Right renal cortex interstitium (tissue), 3 donors: Measurements from ENCODE around the gene ATG9B. TPM values are rescaled to one million over a fixed set of nuclear protein-coding genes. Genes with fewer than 3 reads are reported as not detected.

Experiments used
- DNase-seq, 3 donors: peaks; one replicate each; pipeline ENCODE4 v3.0.0-alpha.2; 2013; ENCODE audit warnings: low read depth in 3 of 3, low spot score in 2 of 3
- polyA plus RNA-seq, 3 donors: library from polyadenylated mRNA; unstranded; fragments of 120-200 nt; gene quantifications; one replicate each; pipeline ENCODE4 v1.2.1, GENCODE V29; 2013; ENCODE audit not compliant: insufficient read length in 3 of 3

ATG9B gene
- polyA plus RNA-seq, 3 donors, result 0.99 to 2.3 (median 2.2) TPM

DNA sequence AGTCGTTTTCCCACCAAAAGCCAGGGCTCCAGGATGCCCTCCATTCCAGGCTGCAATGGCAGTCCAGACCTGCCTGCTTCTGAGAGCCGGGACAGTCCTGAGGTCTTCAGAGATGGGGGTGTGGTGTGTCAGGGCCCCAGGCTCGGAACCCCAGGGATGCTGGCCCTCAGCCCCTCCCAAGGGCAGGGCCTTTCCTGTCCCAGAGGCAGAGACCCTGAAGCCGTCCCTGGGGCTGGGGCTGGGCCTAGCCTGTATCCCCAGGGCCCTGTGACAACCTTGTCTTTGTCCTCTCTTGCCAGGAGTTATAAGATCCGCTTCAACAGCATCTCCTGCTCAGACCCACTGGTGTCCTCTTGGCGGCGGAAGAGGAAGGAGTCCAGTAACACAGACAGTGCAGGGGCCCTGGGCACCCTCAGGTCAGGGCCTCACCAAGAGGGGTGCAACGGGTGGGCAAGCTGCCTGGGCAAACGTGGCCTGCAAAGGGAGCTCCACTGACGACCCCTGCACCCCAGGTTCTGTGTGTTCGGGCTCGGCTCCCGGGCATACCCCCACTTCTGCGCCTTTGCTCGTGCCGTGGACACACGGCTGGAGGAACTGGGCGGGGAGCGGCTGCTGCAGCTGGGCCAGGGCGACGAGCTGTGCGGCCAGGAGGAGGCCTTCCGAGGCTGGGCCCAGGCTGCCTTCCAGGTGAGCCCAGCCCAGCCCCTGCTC lies 17.5 kb downstream of the ATG9B start:
- DNase-seq, result no peak

- DNase-seq, result no peak
Measured at GRCh38 chr7:151005566-151005965, 18.7 kb downstream of the ATG9B start.

GRCh38 chr7:151003572-151003971 lies 20.7 kb downstream of the ATG9B start:
- no peak for DNase-seq

DNA sequence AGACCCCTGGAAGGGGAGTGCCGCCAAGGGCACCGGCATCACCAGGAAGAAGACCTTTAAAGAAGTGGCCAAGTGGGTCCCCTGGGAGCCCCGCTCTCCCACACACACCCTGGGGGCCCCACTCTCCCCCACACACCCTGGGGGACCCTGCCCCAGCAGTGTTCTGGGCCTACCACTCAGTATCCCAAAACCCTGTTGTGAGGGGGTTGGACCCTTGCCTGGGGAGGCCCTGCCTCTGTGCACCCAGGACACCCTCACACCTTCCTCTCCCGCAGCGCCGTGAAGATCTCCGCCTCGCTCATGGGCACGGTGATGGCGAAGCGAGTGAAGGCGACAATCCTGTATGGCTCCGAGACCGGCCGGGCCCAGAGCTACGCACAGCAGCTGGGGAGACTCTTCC lies 22.7 kb downstream of the ATG9B start:
- DNase-seq, result no peak

DNA sequence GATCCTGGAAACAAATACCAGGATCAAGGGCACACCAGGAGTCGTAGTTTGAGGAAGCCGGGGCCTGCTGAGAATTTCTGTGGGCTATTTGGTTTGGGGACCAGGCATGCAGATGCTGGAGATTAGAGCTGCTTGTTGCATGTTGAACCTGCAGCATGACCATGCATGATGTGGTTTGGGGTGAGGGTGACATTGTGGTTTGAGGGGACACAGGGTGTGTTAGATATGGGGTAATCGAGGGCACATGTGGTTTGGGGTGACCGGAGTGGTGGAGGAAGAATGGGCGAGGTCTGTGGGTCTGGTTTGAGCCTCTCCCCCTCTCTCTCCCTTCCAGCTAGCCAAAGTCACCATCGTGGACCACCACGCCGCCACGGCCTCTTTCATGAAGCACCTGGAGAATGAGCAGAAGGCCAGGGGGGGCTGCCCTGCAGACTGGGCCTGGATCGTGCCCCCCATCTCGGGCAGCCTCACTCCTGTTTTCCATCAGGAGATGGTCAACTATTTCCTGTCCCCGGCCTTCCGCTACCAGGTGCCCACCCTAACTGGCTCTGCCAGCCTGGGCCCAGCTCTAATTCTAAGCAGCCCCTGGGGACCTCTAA lies 23.3 kb downstream of the ATG9B start:
- DNase-seq, result no peak

- no peak for DNase-seq
Measured at GRCh38 chr7:150999497-151000230, 24.6 kb downstream of the ATG9B start.

DNA sequence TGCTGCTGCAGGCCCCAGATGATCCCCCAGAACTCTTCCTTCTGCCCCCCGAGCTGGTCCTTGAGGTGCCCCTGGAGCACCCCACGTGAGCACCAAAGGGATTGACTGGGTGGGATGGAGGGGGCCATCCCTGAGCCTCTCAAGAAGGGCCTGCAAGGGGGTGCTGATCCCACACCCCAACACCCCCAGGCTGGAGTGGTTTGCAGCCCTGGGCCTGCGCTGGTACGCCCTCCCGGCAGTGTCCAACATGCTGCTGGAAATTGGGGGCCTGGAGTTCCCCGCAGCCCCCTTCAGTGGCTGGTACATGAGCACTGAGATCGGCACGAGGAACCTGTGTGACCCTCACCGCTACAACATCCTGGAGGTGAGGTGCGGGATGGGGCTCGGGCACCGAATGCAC lies 25.3 kb downstream of the ATG9B start:
- no peak for DNase-seq

- DNase-seq, result no peak
Measured at GRCh38 chr7:150998341-150998740, 26.0 kb downstream of the ATG9B start.

GRCh38 chr7:150997817-150998216 lies 26.5 kb downstream of the ATG9B start:
- DNase-seq, result no peak

DNA sequence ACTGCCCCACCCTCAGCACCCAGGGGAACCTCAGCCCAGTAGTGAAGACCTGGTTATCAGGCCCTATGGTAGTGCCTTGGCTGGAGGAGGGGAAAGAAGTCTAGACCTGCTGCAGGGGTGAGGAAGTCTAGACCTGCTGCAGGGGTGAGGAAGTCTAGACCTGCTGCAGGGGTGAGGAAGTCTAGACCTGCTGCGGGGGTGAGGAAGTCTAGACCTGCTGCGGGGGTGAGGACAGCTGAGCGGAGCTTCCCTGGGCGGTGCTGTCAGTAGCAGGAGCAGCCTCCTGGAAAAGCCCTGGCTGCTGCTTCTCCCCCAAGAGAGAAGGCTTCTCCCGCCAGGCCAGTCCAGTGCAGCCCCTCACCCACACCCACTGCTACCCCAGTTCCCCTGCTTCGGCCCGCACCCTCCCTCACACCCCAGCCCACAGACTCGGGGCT lies 27.2 kb downstream of the ATG9B start:
- no peak for DNase-seq

DNA sequence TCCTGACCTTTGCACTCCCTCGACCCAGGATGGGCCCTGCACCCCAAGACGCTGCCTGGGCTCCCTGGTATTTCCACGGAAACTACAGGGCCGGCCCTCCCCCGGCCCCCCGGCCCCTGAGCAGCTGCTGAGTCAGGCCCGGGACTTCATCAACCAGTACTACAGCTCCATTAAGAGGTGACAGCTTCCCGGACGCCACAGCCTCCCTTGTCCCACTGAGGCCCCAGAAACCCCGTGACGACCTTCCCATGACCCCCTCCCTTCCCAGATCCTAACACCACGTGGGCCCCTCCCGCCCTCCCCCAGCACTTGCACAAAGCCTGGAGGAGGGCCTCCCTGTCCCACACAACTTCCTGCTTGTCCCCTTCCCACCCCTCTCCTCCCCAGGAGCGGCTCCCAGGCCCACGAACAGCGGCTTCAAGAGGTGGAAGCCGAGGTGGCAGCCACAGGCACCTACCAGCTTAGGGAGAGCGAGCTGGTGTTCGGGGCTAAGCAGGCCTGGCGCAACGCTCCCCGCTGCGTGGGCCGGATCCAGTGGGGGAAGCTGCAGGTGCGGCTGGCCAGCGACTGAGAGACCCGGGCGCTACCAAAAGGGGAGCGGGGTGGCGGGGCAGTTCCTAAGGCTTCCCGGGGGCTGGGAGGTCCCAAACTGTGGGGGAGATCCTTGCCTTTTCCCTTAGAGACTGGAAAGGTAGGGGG lies 27.8 kb downstream of the ATG9B start:
- DNase-seq, result no peak

- no peak for DNase-seq
Measured at GRCh38 chr7:150994838-150995510, 29.3 kb downstream of the ATG9B start.

GRCh38 chr7:150994141-150994837 lies 30.0 kb downstream of the ATG9B start:
- no peak for DNase-seq

- DNase-seq, result no peak
Measured at GRCh38 chr7:150993511-150993910, 30.8 kb downstream of the ATG9B start.

DNA sequence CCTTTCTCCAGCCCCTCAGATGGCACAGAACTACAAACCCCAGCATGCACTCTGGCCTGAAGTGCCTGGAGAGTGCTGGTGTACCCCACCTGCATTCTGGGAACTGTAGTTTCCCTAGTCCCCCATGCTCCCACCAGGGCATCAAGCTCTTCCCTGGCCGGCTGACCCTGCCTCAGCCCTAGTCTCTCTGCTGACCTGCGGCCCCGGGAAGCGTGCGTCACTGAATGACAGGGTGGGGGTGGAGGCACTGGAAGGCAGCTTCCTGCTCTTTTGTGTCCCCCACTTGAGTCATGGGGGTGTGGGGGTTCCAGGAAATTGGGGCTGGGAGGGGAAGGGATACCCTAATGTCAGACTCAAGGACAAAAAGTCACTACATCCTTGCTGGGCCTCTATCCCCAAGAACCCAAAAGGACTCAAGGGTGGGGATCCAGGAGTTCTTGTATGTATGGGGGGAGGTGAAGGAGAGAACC lies 31.4 kb downstream of the ATG9B start:
- DNase-seq, result no peak

DNA sequence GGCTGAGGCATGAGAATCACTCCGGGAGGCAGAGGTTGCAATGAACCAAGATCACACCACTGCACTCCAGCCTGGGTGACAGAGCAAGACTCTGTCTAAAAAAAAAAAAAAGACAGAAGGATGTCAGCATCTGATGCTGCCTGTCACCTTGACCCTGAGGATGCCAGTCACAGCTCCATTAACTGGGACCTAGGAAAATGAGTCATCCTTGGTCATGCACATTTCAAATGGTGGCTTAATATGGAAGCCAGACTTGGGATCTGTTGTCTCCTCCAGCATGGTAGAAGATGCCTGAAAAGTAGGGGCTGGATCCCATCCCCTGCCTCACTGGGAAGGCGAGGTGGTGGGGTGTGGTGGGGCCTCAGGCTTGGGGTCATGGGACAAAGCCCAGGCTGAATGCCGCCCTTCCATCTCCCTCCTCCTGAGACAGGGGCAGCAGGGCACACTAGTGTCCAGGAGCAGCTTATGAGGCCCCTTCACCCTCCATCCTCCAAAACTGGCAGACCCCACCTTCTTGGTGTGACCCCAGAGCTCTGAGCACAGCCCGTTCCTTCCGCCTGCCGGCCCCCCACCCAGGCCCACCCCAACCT lies 32.1 kb downstream of the ATG9B start:
- DNase-seq, result no peak

DNA sequence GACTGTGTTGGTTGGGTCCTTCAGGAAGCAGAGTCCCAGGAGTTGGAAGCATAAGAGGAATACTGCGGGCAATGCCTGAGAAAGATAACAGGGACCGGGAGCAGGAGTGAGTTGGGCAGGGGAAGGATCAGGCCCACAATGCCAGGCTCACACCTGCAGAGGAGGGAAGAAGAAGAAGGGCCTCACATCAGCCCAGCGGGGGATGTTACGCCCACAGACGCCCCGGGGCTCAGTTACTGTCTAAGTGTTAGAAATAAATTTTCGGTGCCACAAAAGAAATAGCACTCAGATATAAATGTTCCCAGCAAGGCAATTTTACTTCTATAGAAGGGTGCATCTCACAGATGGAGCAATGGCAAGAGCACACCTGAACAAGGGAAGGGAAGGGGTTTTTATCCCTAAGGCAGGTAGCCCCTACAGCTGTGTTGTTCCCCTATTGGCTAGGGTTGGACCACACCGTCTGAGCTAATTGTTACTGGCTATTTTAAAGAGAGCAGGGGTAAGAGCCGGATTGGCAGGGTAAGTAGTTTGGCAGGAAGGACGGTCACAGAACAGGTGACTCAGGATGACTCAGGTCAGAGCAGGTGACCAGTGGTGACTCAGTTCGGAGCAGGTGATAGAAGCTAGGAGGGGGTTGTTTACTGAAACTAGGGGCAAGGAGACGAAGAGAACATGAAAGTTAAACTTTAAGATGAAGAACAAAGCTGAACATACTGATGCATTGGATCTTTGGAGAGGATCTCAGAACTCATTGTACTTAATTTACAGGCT lies 33.7 kb downstream of the ATG9B start, which contains the start of gene NOS3:
TSS of gene NOS3 (plus strand) at position 602 of the 771 bp plus-strand sequence. CDS start 2,787 bp downstream, outside the sequence.
- DNase-seq, result no peak

DNA sequence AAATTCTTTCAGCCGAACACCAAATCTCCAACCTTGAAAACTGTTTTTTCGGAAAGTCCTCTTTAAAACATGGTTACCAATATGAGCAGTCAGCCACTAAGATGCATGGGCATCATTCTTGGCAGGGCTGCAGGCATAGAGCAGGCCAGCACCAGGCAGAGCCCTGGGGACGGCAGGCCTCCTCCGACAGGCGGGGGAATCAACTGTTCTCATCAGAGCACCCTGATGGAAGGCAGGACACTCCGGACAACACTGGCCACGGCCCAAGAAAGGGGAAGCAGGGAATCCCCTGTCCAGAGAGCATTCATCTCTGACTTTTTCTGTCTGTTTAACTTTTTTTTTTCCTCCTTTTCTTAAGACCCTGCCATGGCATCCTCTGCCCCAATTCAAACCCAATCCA lies 34.8 kb downstream of the ATG9B start:
- no peak for DNase-seq
